Measurements from ENCODE around the gene TMEM101.
"Not testable (repeated sequence)": the region's sequence is repeated elsewhere in the genome, so short reads cannot be mapped to it uniquely, and the experiment has no call there.

TMEM101 gene

DNA sequence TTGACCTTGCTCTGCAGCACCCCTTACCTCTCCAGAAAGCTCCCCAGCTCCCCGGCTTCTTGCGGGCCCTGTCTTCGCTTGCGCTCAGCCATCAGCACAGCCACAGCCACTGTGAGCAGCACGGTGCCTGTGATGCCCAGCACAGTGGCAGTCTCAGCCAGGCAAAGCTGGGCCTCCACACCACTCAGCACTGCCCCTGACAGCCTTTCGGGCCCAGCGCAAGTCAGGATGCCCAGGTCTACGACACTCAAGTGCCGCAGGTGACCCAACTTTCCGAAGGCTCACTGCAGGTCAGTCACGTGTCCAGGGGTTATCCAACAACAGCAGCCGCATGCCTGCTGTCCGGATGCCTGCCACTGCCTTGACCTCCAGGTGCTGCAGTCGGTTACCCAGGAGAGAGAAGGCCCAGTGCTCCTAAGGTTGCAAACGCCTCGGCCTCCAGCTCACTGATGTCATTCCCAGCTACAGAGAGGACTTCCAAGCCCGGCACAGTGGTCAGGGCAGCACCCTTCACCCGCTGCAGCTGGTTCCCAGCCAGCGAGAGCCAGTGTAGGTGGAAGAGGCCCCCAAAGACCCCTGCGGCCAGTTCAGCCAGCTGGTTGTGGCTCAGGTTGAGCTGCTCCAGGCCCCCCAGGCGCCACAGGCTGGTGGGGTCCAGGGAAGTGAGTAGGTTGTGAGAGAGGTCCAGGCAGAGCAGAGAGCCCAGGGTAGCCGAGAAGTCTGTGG lies 8.9 kb upstream of the TMEM101 start:
- no peak for DNase-seq

- DNase-seq, result no peak
These were observed 7.5 kb upstream of the TMEM101 start for GRCh38 chr17:44022246-44022645.

DNA sequence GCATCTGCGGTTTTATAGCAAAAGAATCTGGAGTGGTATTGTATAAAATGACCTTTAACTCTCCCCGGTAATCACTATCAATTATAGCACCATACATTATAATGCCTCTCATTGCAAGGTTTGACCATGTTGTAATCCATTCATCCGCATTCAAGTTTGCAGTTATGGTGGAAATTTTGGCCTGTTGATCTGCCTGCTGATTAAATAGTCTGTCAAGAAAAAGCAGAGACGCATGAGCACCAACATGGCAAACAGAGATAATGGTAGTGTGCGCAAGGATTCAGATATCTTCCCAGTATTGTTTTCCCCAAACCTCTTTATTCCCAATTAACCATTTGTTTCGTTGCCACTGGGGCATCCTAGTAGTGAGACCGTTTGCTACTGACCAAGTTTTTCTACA lies 6.5 kb upstream of the TMEM101 start:
- DNase-seq, result not testable (repeated sequence)

DNA sequence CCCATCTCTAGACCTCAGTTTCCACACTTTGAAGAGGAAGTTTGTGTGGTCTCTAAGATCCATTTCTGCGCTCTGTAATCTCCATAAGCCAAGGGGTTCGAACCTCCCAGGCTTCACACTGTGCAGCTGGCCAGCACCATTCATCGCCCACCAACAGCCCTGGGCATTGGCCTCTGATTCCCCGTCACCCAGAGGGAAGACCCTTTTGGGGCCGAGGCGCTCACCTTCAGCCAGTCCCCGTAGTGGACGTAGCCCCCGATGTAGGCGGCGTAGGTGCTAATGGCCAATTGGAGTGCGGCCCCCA lies 678 bp downstream of the TMEM101 start:
- no peak for DNase-seq

DNA sequence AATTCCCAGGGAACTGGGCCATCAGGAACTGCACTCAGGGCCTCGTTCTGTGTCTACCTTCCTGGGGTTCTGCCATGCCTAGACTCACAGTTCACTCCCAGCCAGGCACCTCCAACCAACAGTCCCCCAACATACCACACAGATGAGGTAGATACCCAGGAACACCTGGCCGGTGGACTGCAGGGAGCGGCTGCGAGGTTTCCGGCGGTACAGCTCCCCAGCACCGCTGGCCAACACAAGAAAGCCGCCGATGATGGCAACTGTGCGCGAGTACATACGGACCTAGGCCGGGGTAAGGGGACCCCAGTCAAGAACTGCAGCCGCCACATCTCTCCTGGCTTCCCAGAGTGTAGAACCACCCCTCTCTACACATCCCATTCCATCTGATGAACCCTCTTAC lies 1.9 kb downstream of the TMEM101 start:
- DNase-seq, result no peak

GRCh38 chr17:44012391-44012790 lies 2.4 kb downstream of the TMEM101 start:
- no peak for DNase-seq

GRCh38 chr17:44011876-44012275 lies 2.9 kb downstream of the TMEM101 start:
- no peak for DNase-seq

DNA sequence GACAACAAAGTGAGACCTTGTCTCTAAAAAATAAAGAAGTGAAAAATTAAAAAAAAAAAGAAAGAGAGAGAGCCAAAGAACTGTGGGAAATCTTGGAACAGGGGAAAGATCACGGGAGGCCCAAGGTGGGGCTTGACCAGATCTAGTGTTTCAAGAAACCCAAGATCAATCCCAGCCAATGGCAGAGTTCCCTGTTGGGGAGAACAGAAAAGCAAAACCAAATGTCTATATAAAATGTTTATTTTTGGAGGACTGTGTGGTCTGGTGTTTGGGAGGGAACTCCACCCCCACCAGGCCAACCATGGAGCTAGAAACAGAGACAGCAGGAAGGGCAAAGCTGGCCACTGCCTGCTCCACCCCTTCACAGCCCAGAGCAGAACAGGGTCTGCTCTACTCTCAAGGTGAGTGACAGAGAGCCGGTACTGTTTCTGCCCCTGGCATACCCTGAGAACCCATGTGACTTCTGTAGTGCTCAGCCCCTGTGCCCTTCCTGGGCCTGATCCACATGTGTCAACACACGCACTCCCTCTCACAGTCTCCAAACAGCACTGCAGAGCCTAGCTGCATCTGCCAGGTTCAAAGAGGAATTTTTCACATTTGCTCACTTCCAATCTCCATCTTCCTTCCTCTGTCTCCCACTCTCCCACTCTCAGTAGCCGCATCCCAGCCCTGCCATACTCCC lies 3.7 kb downstream of the TMEM101 start:
- DNase-seq, result no peak

DNA sequence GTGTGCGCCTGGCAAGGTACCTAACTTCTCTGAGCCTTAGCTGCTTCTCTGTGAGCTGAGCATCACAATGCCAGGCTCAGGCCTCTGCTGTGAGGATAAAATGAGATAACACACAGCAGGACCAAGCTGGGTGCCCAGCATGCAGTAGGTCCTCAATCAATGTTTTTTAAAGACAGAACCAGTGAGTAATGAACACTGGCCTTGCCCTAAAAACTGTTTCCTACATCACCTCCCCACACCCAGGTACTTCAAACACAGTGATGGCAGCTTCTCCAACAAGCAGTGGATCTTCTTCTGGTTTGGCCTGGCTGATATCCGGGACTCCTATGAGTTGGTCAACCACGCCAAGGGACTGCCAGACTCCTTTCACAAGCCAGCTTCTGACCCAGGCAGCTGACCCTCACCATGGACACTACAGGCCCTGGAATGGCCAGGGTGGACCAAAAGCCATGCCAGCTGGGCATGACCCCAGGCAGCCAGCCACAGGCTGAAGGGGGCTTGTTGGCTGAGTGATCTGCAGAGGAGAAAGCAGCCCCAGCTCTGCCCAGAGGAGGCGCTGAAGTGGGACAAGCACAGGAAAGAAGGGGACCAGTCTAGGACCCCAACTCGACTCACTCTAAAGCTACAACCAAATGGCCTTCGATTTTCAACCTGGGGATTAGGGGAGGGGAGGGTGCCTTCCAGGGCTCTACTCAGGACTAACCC lies 6.4 kb downstream of the TMEM101 start:
- no peak for DNase-seq

DNA sequence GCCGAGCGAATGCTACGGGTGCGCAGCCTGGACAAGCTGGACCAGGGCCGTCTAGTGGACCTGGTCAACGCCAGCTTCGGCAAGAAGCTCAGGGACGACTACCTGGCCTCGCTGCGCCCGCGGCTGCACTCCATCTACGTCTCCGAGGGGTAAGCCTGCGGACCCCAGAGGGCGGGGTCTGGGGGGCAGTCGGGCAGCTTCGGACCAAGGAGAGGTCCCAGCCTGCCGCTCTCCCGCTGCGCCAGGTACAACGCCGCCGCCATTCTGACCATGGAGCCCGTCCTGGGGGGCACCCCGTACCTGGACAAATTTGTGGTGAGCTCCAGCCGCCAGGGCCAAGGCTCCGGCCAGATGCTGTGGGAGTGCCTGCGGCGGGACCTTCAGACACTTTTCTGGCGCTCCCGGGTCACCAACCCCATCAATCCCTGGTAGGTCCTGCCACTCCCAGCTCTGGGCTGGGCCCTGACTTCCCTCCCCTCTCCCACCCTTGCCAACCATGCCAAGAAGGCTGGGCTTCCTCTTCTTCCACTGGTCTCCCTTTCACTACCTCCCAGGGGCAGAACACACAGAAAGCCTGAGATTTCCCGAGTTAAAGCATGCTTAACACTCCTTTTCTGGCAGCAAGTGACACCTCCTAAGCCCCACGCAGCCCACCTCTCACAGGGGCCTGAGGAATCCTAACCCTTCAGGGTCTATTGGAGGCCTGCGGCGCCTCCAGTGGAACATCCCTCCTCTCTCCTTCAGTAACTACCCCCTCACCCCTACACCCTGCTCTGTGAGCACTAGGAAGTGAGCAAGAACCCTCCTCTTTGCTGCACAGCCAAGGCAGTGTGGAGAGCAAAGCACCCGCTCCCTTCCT lies 7.2 kb downstream of the TMEM101 start:
- no peak for DNase-seq

DNA sequence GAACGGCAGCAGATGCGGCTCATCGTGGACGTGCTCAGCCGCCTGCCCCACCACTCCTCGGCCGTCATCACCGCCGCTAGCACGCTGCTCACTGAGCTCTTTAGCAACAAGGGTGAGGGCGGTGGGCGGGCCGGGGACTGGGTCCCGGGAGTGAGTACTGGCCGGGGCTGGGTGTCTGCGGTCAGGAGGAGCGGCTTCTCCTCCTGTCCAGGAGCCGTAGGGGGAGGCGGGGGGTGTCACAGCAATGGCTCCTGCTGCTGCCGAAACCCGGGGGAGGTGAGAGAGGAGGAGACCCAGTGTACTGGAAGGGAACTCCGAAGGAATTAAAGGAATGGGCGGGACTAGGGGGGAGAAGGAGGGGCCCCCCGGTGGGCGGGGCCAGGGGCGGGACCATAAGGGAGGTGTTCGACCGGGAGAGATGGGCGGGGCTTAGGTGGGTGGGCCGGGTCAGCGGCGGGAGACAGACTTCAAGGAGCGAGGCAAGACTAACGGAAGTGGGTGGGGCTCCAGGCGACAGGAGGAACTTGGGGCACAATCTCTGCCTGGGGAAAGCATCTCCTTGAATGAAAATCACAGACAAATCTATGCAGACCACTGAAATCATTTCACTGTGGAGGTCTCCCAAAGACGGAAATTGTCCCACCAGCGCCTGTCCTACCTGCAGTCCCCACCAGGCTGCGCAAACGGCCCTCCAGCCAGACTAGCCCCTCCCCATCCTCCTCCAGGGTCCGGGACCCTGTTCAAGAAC lies 8.0 kb downstream of the TMEM101 start:
- DNase-seq, result peak; percentile 90

DNA sequence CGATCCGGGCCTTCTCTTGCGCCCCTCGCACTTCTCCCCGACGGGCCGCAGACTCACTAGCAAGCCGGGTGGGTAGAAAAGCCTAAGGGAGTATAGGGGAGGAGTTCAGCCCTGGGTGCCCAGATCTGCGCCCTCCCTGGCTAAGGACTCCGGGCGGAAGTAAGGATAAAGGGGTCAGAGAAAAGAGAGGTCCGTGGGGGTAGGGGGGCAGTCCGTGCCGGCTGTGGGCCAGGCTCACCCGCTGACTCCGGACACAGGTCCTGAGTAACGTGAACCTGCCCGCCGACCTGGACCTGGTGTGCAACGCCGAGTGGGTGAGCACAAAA lies 8.5 kb downstream of the TMEM101 start:
- no peak for DNase-seq

GRCh38 chr17:44005527-44006271 lies 9.1 kb downstream of the TMEM101 start:
- DNase-seq, result no peak

- no peak for DNase-seq
These were observed 9.8 kb downstream of the TMEM101 start for GRCh38 chr17:44004761-44005526.

DNA sequence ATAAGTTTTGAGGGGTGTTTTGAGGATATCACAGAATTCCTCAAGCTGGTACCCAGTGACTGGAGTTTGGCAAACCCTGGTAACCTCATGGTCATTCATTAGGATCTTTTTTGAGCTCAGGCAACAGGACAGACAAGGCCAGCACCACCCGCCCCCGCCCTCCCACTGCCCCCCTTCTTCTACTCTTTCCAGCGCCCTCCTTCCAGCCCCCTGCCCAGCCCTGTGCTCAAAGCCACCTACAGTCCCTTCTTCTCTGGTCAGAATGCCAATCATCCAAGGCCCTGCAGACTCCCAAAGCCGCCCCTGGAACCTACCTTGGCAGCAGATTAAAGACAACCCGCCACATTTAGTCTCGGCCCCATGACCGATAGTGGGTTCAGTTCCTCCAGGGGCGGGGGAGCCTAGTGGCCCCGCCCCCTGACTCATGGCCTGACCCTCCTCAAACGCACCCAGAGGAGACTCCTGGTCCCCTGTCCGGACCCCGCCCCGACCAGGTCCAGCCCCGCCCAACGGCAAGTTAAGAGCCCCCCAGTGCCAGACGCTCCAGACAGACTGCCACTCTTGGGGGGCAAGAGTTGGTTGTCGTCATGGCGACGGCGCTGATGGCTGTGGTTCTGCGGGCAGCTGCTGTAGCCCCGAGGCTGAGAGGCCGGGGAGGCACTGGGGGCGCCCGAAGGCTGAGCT lies 10.5 kb downstream of the TMEM101 start, which contains the start of gene NAGS:
TSS of gene NAGS (plus strand) at position 546 of the 684 bp plus-strand sequence. CDS start at position 588, 42 bp downstream.
- DNase-seq, result no peak

DNA sequence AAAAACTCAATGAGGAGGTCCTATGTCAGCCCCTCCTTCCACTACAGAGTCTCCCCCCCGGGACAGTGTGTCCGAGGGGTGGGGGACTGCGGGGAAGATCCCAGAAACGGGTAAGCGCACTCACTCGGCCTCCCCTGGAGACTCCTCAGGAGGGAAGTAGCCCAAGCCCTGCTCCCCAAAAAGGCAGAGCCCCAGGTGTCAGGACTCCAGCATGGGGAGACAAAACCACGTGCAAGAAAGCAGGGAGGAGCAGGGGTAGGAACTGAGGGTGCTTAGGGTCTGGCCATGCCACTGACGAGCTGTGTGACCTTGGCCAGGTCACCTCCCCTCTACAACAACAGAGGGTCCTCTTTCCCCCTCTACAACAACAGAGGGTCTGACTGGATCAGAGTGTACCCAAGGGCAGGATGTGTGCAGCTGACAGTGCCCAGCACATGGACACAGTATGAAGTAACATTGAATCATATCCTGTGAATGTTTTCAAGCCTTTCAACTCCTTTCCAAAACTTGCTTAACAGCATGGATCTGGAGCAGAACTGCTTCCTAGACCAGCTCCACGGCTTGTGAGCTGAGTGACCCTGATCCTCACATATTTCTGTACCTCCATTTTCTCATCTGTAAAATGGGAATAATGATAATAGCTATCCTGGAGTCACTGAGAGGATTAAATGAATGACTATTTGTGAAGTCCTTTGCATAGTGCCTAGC lies 12.5 kb downstream of the TMEM101 start:
- no peak for DNase-seq

- DNase-seq, result no peak
These were observed 13.3 kb downstream of the TMEM101 start for GRCh38 chr17:44001461-44001920.

GRCh38 chr17:44000871-44001460 lies 13.8 kb downstream of the TMEM101 start:
- DNase-seq, result no peak
